Kidney epithelial cell (primary cell): Measurements from ENCODE around the gene TXN2. TPM values are rescaled to one million over a fixed set of nuclear protein-coding genes. Genes with fewer than 3 reads are reported as not detected.
"Not testable (repeated sequence)": the region's sequence is repeated elsewhere in the genome, so short reads cannot be mapped to it uniquely, and the experiment has no call there.

Source experiments
- DNase-seq: peaks from one replicate; pipeline ENCODE4 v3.0.0-alpha.2; 2010; ENCODE audit warnings: low read depth
- H3K27me3 ChIP-seq: 2 replicates; pipeline ENCODE4 v1.6.0; 2011; ENCODE audit warnings: low read length; ENCODE audit not compliant: control insufficient read depth, insufficient read depth
- H3K36me3 ChIP-seq: 2 replicates; pipeline ENCODE4 v1.5.1; 2011; ENCODE audit warnings: low read length; ENCODE audit not compliant: control insufficient read depth, insufficient read depth
- H3K4me3 ChIP-seq: 2 replicates; pipeline ENCODE4 v1.5.1; 2011; ENCODE audit warnings: low read depth, mild to moderate bottlenecking, control low read depth, low read length
- CTCF ChIP-seq: IDR thresholded peaks from 2 replicates; pipeline ENCODE4 v1.5.1; 2011; ENCODE audit warnings: mild to moderate bottlenecking, moderate library complexity, low read length, control low read depth, inconsistent platforms; ENCODE audit not compliant: insufficient read depth, poor library complexity, severe bottlenecking
- total RNA-seq: library from RNA; depleted of rRNA; stranded (reverse); fragments of >200 nt; gene quantifications from 2 replicates; pipeline ENCODE4 v1.2.3, GENCODE V29; 2015

The TXN2 gene
- total RNA-seq, result 56.8 and 66.6 TPM in 2 replicates

GRCh38 chr22:36481393-36482168 is at the start of gene TXN2:
Gene TXN2 (minus strand): TSS chr22:36481640. CDS start chr22:36480837, 803 bp downstream.
- Histone ChIP-seq H3K27me3 (no peaks in the 10 kb centered on the region), H3K4me3 (peak within 1 kb of the TSS; percentile 92), H3K36me3 (no peaks in the 10 kb centered on the region)
- DNase-seq, result peak; percentile 69
- no peak for TF ChIP-seq CTCF

GRCh38 chr22:36528795-36529751 is 47.6 kb upstream of the TXN2 start, which contains the start of gene EIF3D:
Gene EIF3D (minus strand): TSS chr22:36529166. CDS start chr22:36526121, 3,045 bp downstream.
- peak within 1 kb of the TSS; percentile 73 for H3K4me3 ChIP-seq
- no peaks in the 10 kb centered on the region for H3K36me3 ChIP-seq
- DNase-seq, result peak; percentile 99
- no peaks in the 10 kb centered on the region for H3K27me3 ChIP-seq
- no peak for TF ChIP-seq CTCF

- H3K4me3 ChIP-seq, result peak overlapping the region; percentile 73
- no peak for DNase-seq
- H3K27me3 ChIP-seq, result no peaks in the 10 kb centered on the region
- H3K36me3 ChIP-seq, result peaks cover 3% of the 10 kb centered on the region
- TF ChIP-seq CTCF, result no peak
Measured at GRCh38 chr22:36528341-36528740, 46.9 kb upstream of the TXN2 start.

- Histone ChIP-seq H3K36me3 (peaks cover 7% of the 10 kb centered on the region), H3K27me3 (no peaks in the 10 kb centered on the region), H3K4me3 (no peak overlapping the region)
- no peak for DNase-seq
- no peak for TF ChIP-seq CTCF
Measured at GRCh38 chr22:36522662-36523061, 41.2 kb upstream of the TXN2 start.

- peaks cover 7% of the 10 kb centered on the region for H3K36me3 ChIP-seq
- H3K4me3 ChIP-seq, result no peak overlapping the region
- TF ChIP-seq CTCF, result no peak
Measured at GRCh38 chr22:36520423-36520822, 39.0 kb upstream of the TXN2 start.

GRCh38 chr22:36519906-36520305 is 38.5 kb upstream of the TXN2 start:
- not testable (repeated sequence) for DNase-seq, H3K4me3 ChIP-seq, H3K36me3 ChIP-seq, H3K27me3 ChIP-seq

More at GRCh38 chr22:36520423-36520822, 39.0 kb upstream of the TXN2 start:
- no peaks in the 10 kb centered on the region for H3K27me3 ChIP-seq
- no peak for DNase-seq
